Esophagus muscularis mucosa (tissue), 4 donors: ENCODE measurements around the gene CELF5. TPM values are rescaled to one million over a fixed set of nuclear protein-coding genes. Genes with fewer than 3 reads are reported as not detected.

Experiments
- DNase-seq: peaks from one replicate; pipeline ENCODE4 v3.0.0-alpha.2; 2017; ENCODE audit errors: extremely low spot score
- H3K27ac ChIP-seq, 4 donors: fragments of 200-600 bp; sonication (generic); replicated peaks in 1 of 4; 1 replicate in 3 of 4; 2 replicates in 1 of 4; pipeline ENCODE4 v1.5.1; 2016 to 2019; ENCODE audit warnings: mild to moderate bottlenecking in 1 of 4
- H3K27me3 ChIP-seq, 4 donors: fragments of 200-600 bp; sonication (generic); one replicate each; pipeline versions ENCODE4 v1.5.1 to v1.6.0; 2016 to 2019
- H3K36me3 ChIP-seq, 4 donors: fragments of 200-600 bp; sonication (generic); one replicate each; pipeline ENCODE4 v1.5.1; 2016 to 2019
- H3K4me1 ChIP-seq, 4 donors: fragments of 200-600 bp; sonication (generic); one replicate each; pipeline ENCODE4 v1.5.1; 2016 to 2019
- H3K4me3 ChIP-seq, 4 donors: fragments of 200-600 bp; sonication (generic); 1 replicate in 2 of 4; 2 replicates in 2 of 4; pipeline ENCODE4 v1.5.1; 2016 to 2019; ENCODE audit warnings: mild to moderate bottlenecking in 4 of 4, moderate library complexity in 1 of 4
- H3K9me3 ChIP-seq, 4 donors: fragments of 200-600 bp; sonication (generic); 1 replicate in 3 of 4; 2 replicates in 1 of 4; pipeline ENCODE4 v1.5.1; 2016 to 2019
- EP300 ChIP-seq: sonication (generic); formaldehyde crosslinking; IDR thresholded peaks from one replicate; pipeline ENCODE4 v1.6.1; 2017; ENCODE audit warnings: antibody characterized with exemption
- POLR2A ChIP-seq: fragments of 450-650 bp; IDR thresholded peaks from one replicate; pipeline ENCODE4 v1.6.1; 2017; ENCODE audit warnings: antibody characterized with exemption, moderate library complexity, mild to moderate bottlenecking, low read depth
- POLR2AphosphoS5 ChIP-seq, 2 donors: sonication (generic); formaldehyde crosslinking; IDR thresholded peaks; one replicate each; pipeline ENCODE4 v1.6.1; 2017; ENCODE audit warnings: antibody characterized with exemption in 2 of 2
- WGBS: methylation state at CpG from one replicate; pipeline ENCODE4 v1.1.5; 2018; 5-methylcytosine and 5-hydroxymethylcytosine counted together
- intact Hi-C: fragments of 100-400 bp; cut with DNase I; formaldehyde crosslinking; loops from one replicate; pipeline ENCODE4 v1.15.1; 2023
- total RNA-seq, 4 donors: library from RNA; depleted of rRNA; stranded (reverse); fragments of >200 nt; gene quantifications; one replicate each; pipeline versions ENCODE4 v1.1.0 to v1.2.1, GENCODE V29; 2016
- TF ChIP-seq, protein P1 (sequence below), 3 experiments: fragments of 200-600 bp in 2 of 3; fragments of 450-650 bp in 1 of 3; sonication (generic) in 2 of 3; IDR thresholded peaks; one replicate each; pipeline ENCODE4 v1.5.1; 2017 to 2019; ENCODE audit warnings: antibody characterized with exemption in 3 of 3, mild to moderate bottlenecking in 2 of 3, moderate library complexity in 1 of 3

CELF5 gene
- total RNA-seq, 4 donors from 2014 or later: 0.17 TPM; not detected in 3

GRCh38 chr19:3236272-3236671 lies 11.8 kb downstream of the CELF5 start:
- Histone ChIP-seq H3K36me3 (no peaks in the 10 kb centered on the region), H3K4me1 (no peaks in the 10 kb centered on the region), H3K4me3 (no peak overlapping the region), H3K27me3 (peaks cover 0 to 38% (median 0%) of the 10 kb centered on the region in 4 donors), H3K9me3 (peaks cover 0 to 5% (median 0%) of the 10 kb centered on the region in 4 donors), H3K27ac (no peak overlapping the region)
- DNase-seq: no peak
- WGBS: 74% methylated on average over 4 of the region's 4 CpGs
- intact Hi-C loops: no loop called here
- no peak for TF ChIP-seq POLR2A
- TF ChIP-seq, protein P1, sequence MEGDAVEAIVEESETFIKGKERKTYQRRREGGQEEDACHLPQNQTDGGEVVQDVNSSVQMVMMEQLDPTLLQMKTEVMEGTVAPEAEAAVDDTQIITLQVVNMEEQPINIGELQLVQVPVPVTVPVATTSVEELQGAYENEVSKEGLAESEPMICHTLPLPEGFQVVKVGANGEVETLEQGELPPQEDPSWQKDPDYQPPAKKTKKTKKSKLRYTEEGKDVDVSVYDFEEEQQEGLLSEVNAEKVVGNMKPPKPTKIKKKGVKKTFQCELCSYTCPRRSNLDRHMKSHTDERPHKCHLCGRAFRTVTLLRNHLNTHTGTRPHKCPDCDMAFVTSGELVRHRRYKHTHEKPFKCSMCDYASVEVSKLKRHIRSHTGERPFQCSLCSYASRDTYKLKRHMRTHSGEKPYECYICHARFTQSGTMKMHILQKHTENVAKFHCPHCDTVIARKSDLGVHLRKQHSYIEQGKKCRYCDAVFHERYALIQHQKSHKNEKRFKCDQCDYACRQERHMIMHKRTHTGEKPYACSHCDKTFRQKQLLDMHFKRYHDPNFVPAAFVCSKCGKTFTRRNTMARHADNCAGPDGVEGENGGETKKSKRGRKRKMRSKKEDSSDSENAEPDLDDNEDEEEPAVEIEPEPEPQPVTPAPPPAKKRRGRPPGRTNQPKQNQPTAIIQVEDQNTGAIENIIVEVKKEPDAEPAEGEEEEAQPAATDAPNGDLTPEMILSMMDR (IDR thresholded peaks at IDR 0.05): no peak
- TF ChIP-seq EP300: no peak
- no peak for TF ChIP-seq POLR2AphosphoS5 (IDR thresholded peaks at IDR 0.05)

GRCh38 chr19:3238066-3238561 lies 13.7 kb downstream of the CELF5 start:
- Histone ChIP-seq H3K27ac (no peak overlapping the region), H3K9me3 (peaks cover 0 to 5% (median 0%) of the 10 kb centered on the region in 4 donors), H3K27me3 (peaks cover 0 to 39% (median 0%) of the 10 kb centered on the region in 4 donors), H3K4me1 (no peaks in the 10 kb centered on the region), H3K4me3 (no peak overlapping the region), H3K36me3 (no peaks in the 10 kb centered on the region)
- 89% methylated on average over 7 of the region's 7 CpGs for WGBS
- no peak for TF ChIP-seq EP300
- TF ChIP-seq, protein P1 (IDR thresholded peaks at IDR 0.05): no peak
- TF ChIP-seq POLR2A: no peak
- no peak for TF ChIP-seq POLR2AphosphoS5 (IDR thresholded peaks at IDR 0.05)
- intact Hi-C loops: no loop called here
- DNase-seq: no peak

GRCh38 chr19:3239367-3239766 lies 14.9 kb downstream of the CELF5 start:
- no peak overlapping the region for H3K27ac ChIP-seq
- peaks cover 0 to 42% (median 0%) of the 10 kb centered on the region in 4 donors for H3K27me3 ChIP-seq
- peaks cover 0 to 5% (median 0%) of the 10 kb centered on the region in 4 donors for H3K9me3 ChIP-seq
- no peaks in the 10 kb centered on the region for H3K36me3 ChIP-seq
- H3K4me3 ChIP-seq: no peak overlapping the region
- 85% methylated on average over 5 of the region's 5 CpGs for WGBS
- H3K4me1 ChIP-seq: no peaks in the 10 kb centered on the region
- DNase-seq: no peak
- intact Hi-C loops: no loop called here
- TF ChIP-seq EP300: no peak
- no peak for TF ChIP-seq POLR2AphosphoS5 (IDR thresholded peaks at IDR 0.05)
- TF ChIP-seq, protein P1 (IDR thresholded peaks at IDR 0.05): no peak
- no peak for TF ChIP-seq POLR2A

DNA sequence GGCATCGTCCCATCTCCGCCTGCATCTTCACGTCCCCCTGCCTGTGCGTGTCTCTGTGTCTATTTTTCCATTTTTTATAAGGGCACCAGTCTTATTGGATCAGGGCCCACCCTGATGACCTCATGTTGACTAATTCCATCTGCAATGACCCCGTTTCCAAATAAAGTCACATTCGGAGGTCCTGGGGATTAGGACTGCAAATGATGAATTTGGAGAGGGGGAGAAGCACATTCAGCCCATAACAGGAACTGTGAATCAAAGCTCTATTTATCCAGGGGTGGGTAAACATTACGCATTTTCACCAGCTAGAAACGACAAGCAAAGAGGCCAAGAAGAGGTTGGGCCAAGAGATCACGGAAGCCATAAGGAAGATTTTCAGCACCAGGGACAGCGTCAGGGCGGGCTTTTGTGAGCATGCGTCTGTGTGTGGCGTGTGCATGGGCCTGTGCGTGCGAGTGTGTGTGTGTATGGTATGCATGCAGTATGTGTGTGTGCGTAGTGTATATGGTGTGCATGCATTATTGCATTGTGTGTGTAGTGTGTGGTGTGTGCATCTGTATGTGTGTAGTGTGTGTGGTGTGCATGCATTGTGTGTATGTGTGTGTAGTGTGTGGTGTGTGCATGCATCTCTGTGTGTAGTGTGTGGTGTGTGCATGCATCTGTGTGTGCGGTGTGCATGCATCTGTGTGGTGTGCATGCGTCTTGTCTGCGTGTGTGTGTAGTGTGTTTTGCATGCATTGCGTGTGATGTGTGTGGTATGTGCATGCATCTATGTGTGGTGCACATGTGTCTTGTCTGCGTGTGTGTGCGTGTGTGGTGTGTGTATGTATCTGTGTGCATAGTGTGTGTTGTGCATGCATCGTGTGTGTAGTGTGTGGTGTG lies 19.6 kb downstream of the CELF5 start:
- no peaks in the 10 kb centered on the region for H3K36me3 ChIP-seq
- H3K27ac ChIP-seq: no peak overlapping the region
- H3K4me3 ChIP-seq: no peak overlapping the region
- H3K4me1 ChIP-seq: no peaks in the 10 kb centered on the region
- H3K27me3 ChIP-seq: peaks cover 0 to 54% (median 0%) of the 10 kb centered on the region in 4 donors
- WGBS: 49% methylated on average over 23 of the region's 23 CpGs
- intact Hi-C loops: no loop called here
- TF ChIP-seq POLR2A: no peak
- TF ChIP-seq POLR2AphosphoS5 (IDR thresholded peaks at IDR 0.05): no peak
- TF ChIP-seq, protein P1 (IDR thresholded peaks at IDR 0.05): no peak
- TF ChIP-seq EP300: no peak
- DNase-seq: no peak
- no peaks in the 10 kb centered on the region for H3K9me3 ChIP-seq
